CD14-positive monocyte (primary cell): ENCODE data around the gene NNMT. TPM values are rescaled to one million over a fixed set of nuclear protein-coding genes. Genes with fewer than 3 reads are reported as not detected.

Experiments
- DNase-seq, 3 donors: peaks; one replicate each; pipeline ENCODE4 v3.0.0-alpha.2; 2011 to 2022
- H2AFZ ChIP-seq: 2 replicates; pipeline ENCODE4 v1.6.0; 2012; ENCODE audit warnings: mild to moderate bottlenecking, low read depth, low read length, inconsistent platforms; ENCODE audit not compliant: insufficient read depth, poor library complexity, severe bottlenecking
- H3K27ac ChIP-seq, 2 donors: 1 replicate in 1 of 2; 2 replicates in 1 of 2; pipeline ENCODE4 v1.5.1; 2012 to 2013; ENCODE audit warnings: low read length in 2 of 2, control low read depth in 1 of 2, inconsistent platforms in 1 of 2, low read depth in 1 of 2, mild to moderate bottlenecking in 1 of 2
- H3K27me3 ChIP-seq, 2 donors: one replicate each; pipeline versions ENCODE4 v1.6.0 to v1.6.1; 2011 to 2013; ENCODE audit warnings: low read length in 2 of 2; ENCODE audit not compliant: control insufficient read depth in 2 of 2, insufficient read depth in 2 of 2
- H3K36me3 ChIP-seq, 2 donors: replicated peaks in 1 of 2; 1 replicate in 1 of 2; 2 replicates in 1 of 2; pipeline versions ENCODE4 v1.5.1 to v1.6.1; 2012 to 2013; ENCODE audit warnings: low read length in 2 of 2, control low read depth in 1 of 2, inconsistent platforms in 1 of 2, mild to moderate bottlenecking in 1 of 2; ENCODE audit not compliant: insufficient read depth in 2 of 2, control insufficient read depth in 1 of 2
- H3K4me1 ChIP-seq, 2 donors: 1 replicate in 1 of 2; 2 replicates in 1 of 2; pipeline versions ENCODE4 v1.5.1 to v1.6.1; 2012 to 2013; ENCODE audit warnings: low read length in 2 of 2, control low read depth in 1 of 2, inconsistent platforms in 1 of 2, mild to moderate bottlenecking in 1 of 2, moderate library complexity in 1 of 2; ENCODE audit not compliant: insufficient read depth in 2 of 2, control insufficient read depth in 1 of 2
- H3K4me2 ChIP-seq: replicated peaks from 2 replicates; pipeline ENCODE3; 2012; ENCODE audit warnings: low read length, moderate library complexity, mild to moderate bottlenecking; ENCODE audit not compliant: poor library complexity, severe bottlenecking; ENCODE audit errors: extremely low read depth
- H3K4me3 ChIP-seq, 3 experiments: fragments of 200-600 bp in 1 of 3; sonication (generic) in 1 of 3; replicated peaks in 1 of 3; 1 replicate in 2 of 3; 2 replicates in 1 of 3; pipeline ENCODE4 v1.5.1; 2011 to 2013; ENCODE audit warnings: low read length in 3 of 3, mild to moderate bottlenecking in 3 of 3, control low read depth in 2 of 3, low read depth in 2 of 3, inconsistent platforms in 1 of 3, moderate library complexity in 1 of 3
- H3K79me2 ChIP-seq: 2 replicates; pipeline ENCODE4 v1.6.0; 2012; ENCODE audit warnings: mild to moderate bottlenecking, control low read depth, inconsistent platforms, low read length, moderate library complexity; ENCODE audit not compliant: insufficient read depth
- H3K9ac ChIP-seq: 2 replicates; pipeline ENCODE4 v1.6.0; 2017; ENCODE audit warnings: low read length, mild to moderate bottlenecking; ENCODE audit not compliant: insufficient read depth, poor library complexity, severe bottlenecking
- H3K9me3 ChIP-seq, 2 donors: replicated peaks in 1 of 2; 1 replicate in 1 of 2; 2 replicates in 1 of 2; pipeline versions ENCODE4 v1.5.1 to v1.6.1; 2012 to 2013; ENCODE audit warnings: low read length in 2 of 2, control low read depth in 1 of 2; ENCODE audit not compliant: control insufficient read depth in 1 of 2, insufficient read depth in 1 of 2
- H4K20me1 ChIP-seq: 2 replicates; pipeline ENCODE4 v1.6.0; 2012; ENCODE audit warnings: mild to moderate bottlenecking, low read length, control low read depth, moderate library complexity; ENCODE audit not compliant: insufficient read depth
- H3K27ac Mint-ChIP-seq, 7 donors: one replicate each; pipeline ENCODE4 v1.8.0; 2020; ENCODE audit warnings: mild to moderate bottlenecking in 7 of 7, mixed read lengths in 7 of 7, moderate library complexity in 6 of 7, inconsistent platforms in 2 of 7
- H3K27me3 Mint-ChIP-seq, 3 donors: one replicate each; pipeline ENCODE4 v1.8.0; 2021 to 2022; ENCODE audit warnings: low read depth in 3 of 3, mild to moderate bottlenecking in 3 of 3, mixed read lengths in 3 of 3, moderate library complexity in 3 of 3, inconsistent platforms in 1 of 3
- H3K36me3 Mint-ChIP-seq, 2 donors: one replicate each; pipeline ENCODE4 v1.8.0; 2020; ENCODE audit warnings: mixed read lengths in 2 of 2, inconsistent platforms in 1 of 2, mild to moderate bottlenecking in 1 of 2
- H3K4me1 Mint-ChIP-seq: one replicate; pipeline ENCODE4 v1.8.0; 2020; ENCODE audit warnings: mild to moderate bottlenecking, mixed read lengths
- H3K4me3 Mint-ChIP-seq, 2 donors: one replicate each; pipeline ENCODE4 v1.8.0; 2020; ENCODE audit warnings: mild to moderate bottlenecking in 2 of 2, mixed read lengths in 2 of 2, moderate library complexity in 1 of 2
- H3K9me3 Mint-ChIP-seq, 7 donors: one replicate each; pipeline ENCODE4 v1.8.0; 2020 to 2022; ENCODE audit warnings: mixed read lengths in 7 of 7, mild to moderate bottlenecking in 6 of 7, moderate library complexity in 6 of 7, inconsistent platforms in 2 of 7
- WGBS: methylation state at CpG from one replicate; pipeline ENCODE4 v1.1.5; 2013; ENCODE audit warnings: missing lambda C conversion rate; ENCODE audit not compliant: insufficient coverage; 5-methylcytosine and 5-hydroxymethylcytosine counted together
- intact Hi-C, 2 donors: fragments of 100-400 bp; cut with micrococcal nuclease; formaldehyde crosslinking; loops; one replicate each; pipeline versions ENCODE4 v1.15.0 to v1.15.1; 2023
- polyA plus RNA-seq, 3 donors: library from polyadenylated mRNA; depleted of rRNA in 1 of 3; unstranded in 2 of 3; stranded (reverse) in 1 of 3; fragments of 300-500 nt in 2 of 3; fragments of >200 nt in 1 of 3; fragmentation: Illumina TruSeq in 2 of 3; gene quantifications; 1 replicate in 2 of 3; 2 replicates in 1 of 3; pipeline ENCODE4 v1.2.3, GENCODE V29; 2012 to 2021
- TF ChIP-seq, protein P1 (sequence below): fragments of 200-600 bp; IDR thresholded peaks from one replicate; pipeline ENCODE4 v1.8.0; 2022; ENCODE audit warnings: antibody characterized with exemption, mild to moderate bottlenecking

The NNMT gene
- polyA plus RNA-seq, 3 donors = not detected

- Mint-ChIP-seq H3K4me3 (no peak overlapping the region), H3K9me3 (peaks cover 0 to 9% (median 0%) of the 10 kb centered on the region in 7 donors), H3K36me3 (no peaks in the 10 kb centered on the region), H3K4me1 (no peaks in the 10 kb centered on the region), H3K27ac (peak overlapping the region in 1 of 7 donors; percentile 10), H3K27me3 (peaks cover 0 to 4% (median 2%) of the 10 kb centered on the region in 3 donors)
- intact Hi-C loops = no loop called here
- Histone ChIP-seq H3K79me2 (no peaks in the 10 kb centered on the region), H2AFZ (no peak overlapping the region), H3K4me3 (no peak overlapping the region), H3K36me3 (no peaks in the 10 kb centered on the region), H3K4me1 (no peaks in the 10 kb centered on the region), H3K27me3 (no peaks in the 10 kb centered on the region), H3K4me2 (no peak overlapping the region), H4K20me1 (no peaks in the 10 kb centered on the region), H3K9ac (no peak overlapping the region), H3K27ac (no peak overlapping the region), H3K9me3 (no peaks in the 10 kb centered on the region)
- WGBS = 98% methylated on average over 7 of the region's 8 CpGs
- TF ChIP-seq, protein P1, sequence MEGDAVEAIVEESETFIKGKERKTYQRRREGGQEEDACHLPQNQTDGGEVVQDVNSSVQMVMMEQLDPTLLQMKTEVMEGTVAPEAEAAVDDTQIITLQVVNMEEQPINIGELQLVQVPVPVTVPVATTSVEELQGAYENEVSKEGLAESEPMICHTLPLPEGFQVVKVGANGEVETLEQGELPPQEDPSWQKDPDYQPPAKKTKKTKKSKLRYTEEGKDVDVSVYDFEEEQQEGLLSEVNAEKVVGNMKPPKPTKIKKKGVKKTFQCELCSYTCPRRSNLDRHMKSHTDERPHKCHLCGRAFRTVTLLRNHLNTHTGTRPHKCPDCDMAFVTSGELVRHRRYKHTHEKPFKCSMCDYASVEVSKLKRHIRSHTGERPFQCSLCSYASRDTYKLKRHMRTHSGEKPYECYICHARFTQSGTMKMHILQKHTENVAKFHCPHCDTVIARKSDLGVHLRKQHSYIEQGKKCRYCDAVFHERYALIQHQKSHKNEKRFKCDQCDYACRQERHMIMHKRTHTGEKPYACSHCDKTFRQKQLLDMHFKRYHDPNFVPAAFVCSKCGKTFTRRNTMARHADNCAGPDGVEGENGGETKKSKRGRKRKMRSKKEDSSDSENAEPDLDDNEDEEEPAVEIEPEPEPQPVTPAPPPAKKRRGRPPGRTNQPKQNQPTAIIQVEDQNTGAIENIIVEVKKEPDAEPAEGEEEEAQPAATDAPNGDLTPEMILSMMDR = no peak
- DNase-seq = no peak
Measured at GRCh38 chr11:114297806-114298709, 1.9 kb downstream of the NNMT start.

- H3K27ac ChIP-seq = no peak overlapping the region
- Mint-ChIP-seq H3K27me3 (peaks cover 0 to 4% (median 2%) of the 10 kb centered on the region in 3 donors), H3K27ac (no peak overlapping the region), H3K9me3 (peaks cover 0 to 9% (median 0%) of the 10 kb centered on the region in 7 donors), H3K36me3 (no peaks in the 10 kb centered on the region), H3K4me3 (no peak overlapping the region), H3K4me1 (no peaks in the 10 kb centered on the region)
- H3K9me3 ChIP-seq = no peaks in the 10 kb centered on the region
- no peaks in the 10 kb centered on the region for H3K4me1 ChIP-seq
- H3K4me2 ChIP-seq = no peak overlapping the region
- H3K9ac ChIP-seq = no peak overlapping the region
- no peak overlapping the region for H2AFZ ChIP-seq
- H3K79me2 ChIP-seq = no peaks in the 10 kb centered on the region
- WGBS = 100% methylated on average over 2 of the region's 2 CpGs
- DNase-seq = no peak
- no peaks in the 10 kb centered on the region for H4K20me1 ChIP-seq
- intact Hi-C loops = no loop called here
- no peak overlapping the region for H3K4me3 ChIP-seq
- TF ChIP-seq, protein P1 = no peak
- H3K27me3 ChIP-seq = no peaks in the 10 kb centered on the region
- no peaks in the 10 kb centered on the region for H3K36me3 ChIP-seq
Measured at GRCh38 chr11:114298710-114299109, 2.5 kb downstream of the NNMT start.
